ENCODE results near the gene EFNA3. TPM values are rescaled to one million over a fixed set of nuclear protein-coding genes. Genes with fewer than 3 reads are reported as not detected.

Gene EFNA3
- total RNA-seq, 1 donor from 2014 or later: 1.1 TPM

DNA sequence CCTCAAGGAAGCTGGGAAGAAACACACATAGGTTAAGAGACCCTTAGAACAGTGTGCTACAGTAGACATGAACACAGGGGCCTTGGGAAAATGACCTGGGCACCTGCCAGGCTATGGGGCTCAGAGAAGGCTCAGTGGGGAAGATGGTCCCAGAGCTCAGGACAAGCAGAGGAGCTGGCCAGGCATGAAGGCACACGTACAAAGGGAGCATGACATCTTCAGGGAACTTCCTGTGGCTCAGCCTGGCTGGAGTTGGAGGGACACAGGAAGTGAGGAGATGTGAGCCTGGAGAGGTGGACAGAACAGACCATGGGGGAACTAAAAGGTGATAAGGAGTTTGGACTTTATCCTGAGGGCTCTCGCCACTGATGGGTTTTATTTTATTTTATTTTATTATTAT lies 53.2 kb downstream of the EFNA3 start:
- DNase-seq (ENCODE audit: low spot score): no peak

DNA sequence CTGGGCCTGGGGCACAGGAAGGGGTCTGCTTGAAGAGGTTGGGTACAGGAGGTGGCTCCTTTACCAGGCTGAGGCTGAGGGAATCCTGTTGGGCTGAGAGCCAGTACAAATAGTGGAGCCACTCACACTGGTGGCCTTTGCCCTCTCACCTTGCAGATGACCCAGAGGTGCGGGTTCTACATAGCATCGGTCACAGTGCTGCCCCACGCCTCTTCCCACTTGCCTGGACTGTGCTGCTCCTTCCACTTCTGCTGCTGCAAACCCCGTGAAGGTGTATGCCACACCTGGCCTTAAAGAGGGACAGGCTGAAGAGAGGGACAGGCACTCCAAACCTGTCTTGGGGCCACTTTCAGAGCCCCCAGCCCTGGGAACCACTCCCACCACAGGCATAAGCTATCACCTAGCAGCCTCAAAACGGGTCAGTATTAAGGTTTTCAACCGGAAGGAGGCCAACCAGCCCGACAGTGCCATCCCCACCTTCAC lies 55.2 kb downstream of the EFNA3 start:
- no peak for DNase-seq (ENCODE audit: low spot score)

DNA sequence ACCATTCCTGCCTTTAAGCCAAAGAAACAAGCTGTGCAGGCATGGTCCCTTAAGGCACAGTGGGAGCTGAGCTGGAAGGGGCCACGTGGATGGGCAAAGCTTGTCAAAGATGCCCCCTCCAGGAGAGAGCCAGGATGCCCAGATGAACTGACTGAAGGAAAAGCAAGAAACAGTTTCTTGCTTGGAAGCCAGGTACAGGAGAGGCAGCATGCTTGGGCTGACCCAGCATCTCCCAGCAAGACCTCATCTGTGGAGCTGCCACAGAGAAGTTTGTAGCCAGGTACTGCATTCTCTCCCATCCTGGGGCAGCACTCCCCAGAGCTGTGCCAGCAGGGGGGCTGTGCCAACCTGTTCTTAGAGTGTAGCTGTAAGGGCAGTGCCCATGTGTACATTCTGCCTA lies 55.7 kb downstream of the EFNA3 start:
- DNase-seq (ENCODE audit: low spot score): no peak

DNA sequence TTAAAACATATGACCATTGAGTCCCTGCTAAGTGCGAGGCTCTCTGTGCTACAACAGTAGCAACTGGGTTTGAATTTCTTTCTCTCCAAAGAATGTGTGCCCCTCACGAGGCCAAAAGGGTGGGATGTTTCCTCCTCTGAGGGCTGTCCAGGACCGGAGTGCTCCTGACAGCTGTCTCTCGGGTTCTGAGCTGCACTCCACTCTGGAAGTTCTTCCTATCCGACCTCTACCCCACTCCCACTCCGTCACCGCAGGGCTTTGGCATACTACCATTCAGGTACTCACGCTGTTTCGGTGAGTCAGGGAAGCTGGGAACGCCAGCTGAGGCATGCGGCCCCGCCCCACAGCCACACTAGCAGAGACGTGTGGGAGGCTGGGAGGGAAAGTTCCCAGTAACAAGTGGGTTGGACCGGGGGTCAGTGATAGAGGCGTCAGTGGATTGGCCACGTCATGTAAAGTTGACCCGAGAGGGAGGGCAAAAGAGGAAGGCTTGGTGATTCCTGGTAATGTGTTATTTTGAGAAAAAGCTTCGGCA lies 56.3 kb downstream of the EFNA3 start:
- peak; percentile 94 for DNase-seq (ENCODE audit: low spot score)

DNA sequence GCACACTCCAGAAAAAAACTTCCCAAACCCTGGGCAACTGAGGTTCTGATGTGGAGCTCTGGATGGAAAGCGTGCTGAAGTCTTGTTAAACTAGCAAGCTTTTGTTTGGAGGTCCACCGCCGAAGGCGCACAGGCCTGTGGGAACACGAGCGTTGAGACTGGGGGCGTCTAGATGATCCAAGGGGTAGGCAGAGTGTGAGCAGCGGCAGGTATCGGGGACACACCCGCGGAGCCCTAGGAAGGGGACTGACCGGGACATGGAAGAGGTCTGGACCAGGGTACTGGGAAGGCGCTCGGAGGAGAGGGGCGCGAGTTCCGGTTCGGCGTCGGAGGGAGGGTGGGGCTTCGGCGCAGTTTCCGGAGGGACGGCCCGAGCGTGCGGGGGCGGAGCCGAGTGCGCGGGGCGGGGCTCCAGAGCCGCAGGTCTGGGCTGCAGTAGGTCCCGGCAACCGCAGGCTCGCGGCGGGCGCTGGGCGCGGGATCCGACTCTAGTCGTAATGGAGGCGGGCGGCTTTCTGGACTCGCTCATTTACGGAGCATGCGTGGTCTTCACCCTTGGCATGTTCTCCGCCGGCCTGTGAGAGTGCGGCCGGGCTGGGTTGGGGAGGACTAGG lies 56.9 kb downstream of the EFNA3 start, which contains the start of gene SLC50A1:
TSS of gene SLC50A1 (plus strand) at position 438 of the 614 bp plus-strand sequence. CDS start at position 498, 60 bp downstream.
- DNase-seq (ENCODE audit: low spot score): peak; percentile 96

DNA sequence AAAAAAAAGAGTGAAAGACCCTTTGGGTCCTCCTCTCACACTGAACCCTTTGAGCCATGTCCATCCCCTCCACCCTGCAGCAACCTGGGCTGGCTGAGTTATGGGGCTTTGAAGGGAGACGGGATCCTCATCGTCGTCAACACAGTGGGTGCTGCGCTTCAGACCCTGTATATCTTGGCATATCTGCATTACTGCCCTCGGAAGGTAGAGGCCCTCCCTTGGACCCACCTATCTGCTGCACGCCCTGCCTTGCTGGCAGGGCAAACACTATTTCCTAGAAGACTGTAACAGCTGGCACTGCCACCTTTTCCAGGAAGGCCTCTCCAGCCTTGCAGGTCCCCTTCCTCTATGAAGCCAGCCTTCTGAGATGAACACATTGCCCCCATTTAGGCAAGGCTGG lies 58.1 kb downstream of the EFNA3 start:
- no peak for DNase-seq (ENCODE audit: low spot score)

Other genes with a start within 250 kb of the EFNA3 start
- 5.4 TPM for gene KCNN3, start 208.6 kb upstream of the EFNA3 start, total RNA-seq
- 41.8 TPM for gene PMVK, start 142.1 kb upstream of the EFNA3 start, total RNA-seq
- 71.2 TPM for gene PBXIP1, start 122.7 kb upstream of the EFNA3 start, total RNA-seq
- 35.8 TPM for gene PYGO2, start 117.1 kb upstream of the EFNA3 start, total RNA-seq
- 216 TPM for gene SHC1, start 108.1 kb upstream of the EFNA3 start, total RNA-seq
- 24.8 TPM for gene CKS1B, start 104.2 kb upstream of the EFNA3 start, total RNA-seq
- 48.3 TPM for gene FLAD1, start 95.5 kb upstream of the EFNA3 start, total RNA-seq
- 0.94 TPM for gene LENEP, start 85.3 kb upstream of the EFNA3 start, total RNA-seq
- 92.8 TPM for gene ZBTB7B, start 76.0 kb upstream of the EFNA3 start, total RNA-seq
- gene DCST2, start 45.1 kb upstream of the EFNA3 start, total RNA-seq: 1.2 TPM
- gene DCST1, start 45.0 kb upstream of the EFNA3 start, total RNA-seq: not detected
- gene ADAM15, start 27.5 kb upstream of the EFNA3 start, total RNA-seq: 152 TPM
- 11.2 TPM for gene EFNA4, start 15.1 kb upstream of the EFNA3 start, total RNA-seq
- gene EFNA1, start 49.0 kb downstream of the EFNA3 start, total RNA-seq: 111 TPM
- 63.4 TPM for gene SLC50A1, start 57.0 kb downstream of the EFNA3 start, total RNA-seq
- gene DPM3, start 61.7 kb downstream of the EFNA3 start, total RNA-seq: 75.4 TPM
- 293 TPM for gene KRTCAP2, start 94.5 kb downstream of the EFNA3 start, total RNA-seq
- 1.6 TPM for gene TRIM46, start 95.0 kb downstream of the EFNA3 start, total RNA-seq
- 54.6 TPM for gene THBS3, start 129.1 kb downstream of the EFNA3 start, total RNA-seq
- 31.6 TPM for gene MTX1, start 129.9 kb downstream of the EFNA3 start, total RNA-seq
- 21.8 TPM for gene ENTREP3, start 176.6 kb downstream of the EFNA3 start, total RNA-seq
- 62.6 TPM for gene SCAMP3, start 183.5 kb downstream of the EFNA3 start, total RNA-seq
- 80.5 TPM for gene CLK2, start 194.7 kb downstream of the EFNA3 start, total RNA-seq
- 4.7 TPM for gene HCN3, start 198.6 kb downstream of the EFNA3 start, total RNA-seq
- not detected for gene PKLR, start 222.6 kb downstream of the EFNA3 start, total RNA-seq
- 124 TPM for gene FDPS, start 230.0 kb downstream of the EFNA3 start, total RNA-seq
- gene RUSC1, start 242.1 kb downstream of the EFNA3 start, total RNA-seq: 31.4 TPM

Measured in ureter (tissue), 1 donor.